Uterus (tissue), 4 donors: ENCODE measurements around the gene SLC5A3. TPM values are rescaled to one million over a fixed set of nuclear protein-coding genes. Genes with fewer than 3 reads are reported as not detected.

ENCODE experiments used
- DNase-seq, 2 donors: peaks; one replicate each; pipeline ENCODE4 v3.0.0-alpha.2; 2019 to 2020
- H3K27ac ChIP-seq, 2 donors: fragments of 200-600 bp; sonication (generic); 1 replicate in 1 of 2; 2 replicates in 1 of 2; pipeline ENCODE4 v1.5.1; 2016 to 2018
- H3K27me3 ChIP-seq, 2 donors: fragments of 200-600 bp; sonication (generic); one replicate each; pipeline ENCODE4 v1.5.1; 2018 to 2019; ENCODE audit warnings: control low read depth in 1 of 2
- H3K36me3 ChIP-seq, 2 donors: fragments of 200-600 bp; sonication (generic); one replicate each; pipeline ENCODE4 v1.5.1; 2019; ENCODE audit warnings: control low read depth in 1 of 2
- H3K4me1 ChIP-seq, 2 donors: fragments of 200-600 bp; sonication (generic); one replicate each; pipeline ENCODE4 v1.5.1; 2018 to 2019; ENCODE audit warnings: control low read depth in 1 of 2
- H3K4me3 ChIP-seq, 2 donors: fragments of 200-600 bp; sonication (generic); 1 replicate in 1 of 2; 2 replicates in 1 of 2; pipeline ENCODE4 v1.5.1; 2018 to 2019; ENCODE audit warnings: mild to moderate bottlenecking in 1 of 2
- H3K9me3 ChIP-seq, 2 donors: fragments of 200-600 bp; sonication (generic); one replicate each; pipeline ENCODE4 v1.5.1; 2019; ENCODE audit warnings: control low read depth in 1 of 2
- POLR2A ChIP-seq, 2 donors: fragments of 450-650 bp; IDR thresholded peaks; one replicate each; pipeline ENCODE4 v1.6.1; 2016; ENCODE audit warnings: antibody characterized with exemption in 2 of 2, mild to moderate bottlenecking in 1 of 2, moderate library complexity in 1 of 2
- intact Hi-C: fragments of 100-400 bp; cut with DNase I; formaldehyde crosslinking; loops from one replicate; pipeline ENCODE4 v1.15.1; 2023; ENCODE audit warnings: low total_unique reads
- total RNA-seq, 4 donors: library from RNA; depleted of rRNA in 3 of 4; stranded (reverse); fragments of >200 nt in 3 of 4; gene quantifications; one replicate each; pipeline versions ENCODE4 v1.1.0 to v1.2.4, GENCODE V29; 2014 to 2023
- TF ChIP-seq, protein P1 (sequence below), 4 experiments: fragments of 200-600 bp in 2 of 4; fragments of 450-650 bp in 2 of 4; sonication (generic) in 2 of 4; IDR thresholded peaks; one replicate each; pipeline ENCODE4 v1.5.1; 2016 to 2019; ENCODE audit warnings: antibody characterized with exemption in 4 of 4, mild to moderate bottlenecking in 2 of 4, moderate library complexity in 1 of 4
- donor health status: DM: yes; HTN: yes; CAD: no.

SLC5A3 gene
- total RNA-seq, 4 donors from 2014 or later = 10.2 to 76.2 (median 17.1) TPM

DNA sequence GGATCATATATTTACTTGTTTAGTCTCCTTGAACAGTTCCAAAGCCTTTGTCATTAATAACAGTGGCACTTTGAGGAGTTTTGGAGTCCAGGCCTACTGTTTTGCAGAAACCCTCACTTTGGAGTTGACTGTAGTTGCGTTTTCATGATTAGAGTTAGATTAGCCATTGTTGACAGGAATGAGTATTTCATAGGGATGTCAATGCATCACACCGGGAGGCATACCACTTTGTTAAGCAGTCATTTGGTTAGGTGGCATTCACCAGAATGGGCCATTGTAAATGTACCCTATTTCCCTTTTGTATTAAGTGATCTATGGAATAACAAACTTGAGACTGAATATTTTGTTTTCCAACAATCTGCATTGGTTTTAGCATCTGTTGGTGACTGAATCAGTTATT, 11.8 kb downstream of the SLC5A3 start:
- intact Hi-C loops = no loop called here
- H3K4me3 ChIP-seq = no peak overlapping the region
- no peaks in the 10 kb centered on the region for H3K36me3 ChIP-seq
- H3K4me1 ChIP-seq = peaks cover 0 to 6% of the 10 kb centered on the region in 2 donors
- TF ChIP-seq, protein P1, sequence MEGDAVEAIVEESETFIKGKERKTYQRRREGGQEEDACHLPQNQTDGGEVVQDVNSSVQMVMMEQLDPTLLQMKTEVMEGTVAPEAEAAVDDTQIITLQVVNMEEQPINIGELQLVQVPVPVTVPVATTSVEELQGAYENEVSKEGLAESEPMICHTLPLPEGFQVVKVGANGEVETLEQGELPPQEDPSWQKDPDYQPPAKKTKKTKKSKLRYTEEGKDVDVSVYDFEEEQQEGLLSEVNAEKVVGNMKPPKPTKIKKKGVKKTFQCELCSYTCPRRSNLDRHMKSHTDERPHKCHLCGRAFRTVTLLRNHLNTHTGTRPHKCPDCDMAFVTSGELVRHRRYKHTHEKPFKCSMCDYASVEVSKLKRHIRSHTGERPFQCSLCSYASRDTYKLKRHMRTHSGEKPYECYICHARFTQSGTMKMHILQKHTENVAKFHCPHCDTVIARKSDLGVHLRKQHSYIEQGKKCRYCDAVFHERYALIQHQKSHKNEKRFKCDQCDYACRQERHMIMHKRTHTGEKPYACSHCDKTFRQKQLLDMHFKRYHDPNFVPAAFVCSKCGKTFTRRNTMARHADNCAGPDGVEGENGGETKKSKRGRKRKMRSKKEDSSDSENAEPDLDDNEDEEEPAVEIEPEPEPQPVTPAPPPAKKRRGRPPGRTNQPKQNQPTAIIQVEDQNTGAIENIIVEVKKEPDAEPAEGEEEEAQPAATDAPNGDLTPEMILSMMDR (IDR thresholded peaks at IDR 0.05) = no peak
- no peak for TF ChIP-seq POLR2A (IDR thresholded peaks at IDR 0.05)
- H3K27ac ChIP-seq = no peak overlapping the region
- no peaks in the 10 kb centered on the region for H3K27me3 ChIP-seq
- DNase-seq = no peak
- H3K9me3 ChIP-seq = no peaks in the 10 kb centered on the region

DNA sequence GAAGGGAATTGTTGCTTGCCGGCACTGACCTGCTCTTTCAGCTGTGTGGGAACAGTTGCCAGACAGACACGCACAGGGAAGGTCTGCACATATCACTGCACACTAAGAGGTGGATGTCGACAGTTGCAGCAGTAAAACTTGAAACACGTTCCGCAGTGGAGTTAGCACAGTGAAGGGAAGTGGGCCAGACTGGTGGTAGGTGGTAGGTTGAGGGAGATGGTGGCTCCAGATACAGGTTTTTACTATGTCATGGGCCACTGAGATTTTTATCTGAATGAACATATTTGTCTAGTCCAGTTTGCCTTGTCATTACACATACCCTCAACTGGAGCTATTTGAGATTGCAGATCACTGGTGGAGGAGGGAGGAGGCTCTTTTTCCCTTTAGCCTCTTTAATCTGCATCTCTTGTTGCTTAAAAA, 13.5 kb downstream of the SLC5A3 start:
- no peak overlapping the region for H3K27ac ChIP-seq

DNA sequence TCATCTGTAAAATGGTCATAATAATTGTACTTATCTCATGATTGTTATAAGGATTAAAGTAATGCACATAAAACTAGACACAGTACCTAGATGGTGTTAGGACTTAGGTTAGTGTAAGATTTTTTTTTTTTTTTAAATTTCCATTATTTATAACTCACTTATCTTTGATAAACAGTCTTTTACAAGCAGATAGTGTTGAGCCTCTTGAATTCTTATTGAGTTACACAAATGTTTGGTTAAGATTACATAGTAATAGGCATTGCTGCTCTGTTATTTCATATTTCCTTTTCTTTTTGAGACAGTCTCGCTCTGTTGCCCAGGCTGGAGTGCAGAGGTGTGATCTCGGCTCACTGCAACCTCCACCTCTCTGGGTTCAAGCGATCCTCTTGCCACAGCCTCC, 15.4 kb downstream of the SLC5A3 start:
- Histone ChIP-seq H3K36me3 (no peaks in the 10 kb centered on the region), H3K27ac (no peak overlapping the region), H3K4me1 (peaks cover 0 to 4% of the 10 kb centered on the region in 2 donors), H3K9me3 (no peaks in the 10 kb centered on the region), H3K4me3 (no peak overlapping the region), H3K27me3 (no peaks in the 10 kb centered on the region)
- no peak for DNase-seq
- TF ChIP-seq, protein P1 (IDR thresholded peaks at IDR 0.05) = no peak
- no peak for TF ChIP-seq POLR2A (IDR thresholded peaks at IDR 0.05)
- intact Hi-C loops = no loop called here

More for the DNA sequence above, 13.5 kb downstream of the SLC5A3 start:
- no peaks in the 10 kb centered on the region for H3K36me3 ChIP-seq
- no peak for DNase-seq
- no peak overlapping the region for H3K4me3 ChIP-seq
- intact Hi-C loops = no loop called here
- H3K27me3 ChIP-seq = no peaks in the 10 kb centered on the region
- TF ChIP-seq POLR2A (IDR thresholded peaks at IDR 0.05) = no peak
- TF ChIP-seq, protein P1 (IDR thresholded peaks at IDR 0.05) = no peak
- no peaks in the 10 kb centered on the region for H3K9me3 ChIP-seq
- no peaks in the 10 kb centered on the region for H3K4me1 ChIP-seq

DNA sequence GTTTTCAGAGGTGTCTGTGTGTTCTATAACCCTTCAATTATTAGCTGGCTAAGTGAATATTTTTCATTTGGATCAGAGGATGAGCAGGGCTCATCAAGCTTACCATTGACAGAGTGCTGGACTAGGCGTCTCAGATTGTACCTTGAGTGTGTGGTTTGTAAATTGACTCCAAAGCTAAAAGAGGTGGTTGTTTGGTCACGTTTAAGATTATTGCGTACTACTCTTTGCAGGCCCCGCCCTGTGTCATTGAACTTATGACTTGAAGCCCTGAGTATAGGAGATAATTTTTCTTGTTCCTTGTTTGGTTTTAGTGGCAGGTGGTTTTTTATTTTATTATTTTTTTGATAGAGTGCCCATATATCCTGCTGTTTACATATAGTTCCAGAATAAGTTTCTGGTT, 17.7 kb downstream of the SLC5A3 start:
- DNase-seq = no peak
- intact Hi-C loops = no loop called here
- Histone ChIP-seq H3K4me3 (no peak overlapping the region), H3K27ac (no peak overlapping the region), H3K36me3 (no peaks in the 10 kb centered on the region), H3K9me3 (no peaks in the 10 kb centered on the region), H3K27me3 (no peaks in the 10 kb centered on the region), H3K4me1 (peaks cover 0 to 4% of the 10 kb centered on the region in 2 donors)
- TF ChIP-seq POLR2A (IDR thresholded peaks at IDR 0.05) = no peak
- TF ChIP-seq, protein P1 (IDR thresholded peaks at IDR 0.05) = no peak

DNA sequence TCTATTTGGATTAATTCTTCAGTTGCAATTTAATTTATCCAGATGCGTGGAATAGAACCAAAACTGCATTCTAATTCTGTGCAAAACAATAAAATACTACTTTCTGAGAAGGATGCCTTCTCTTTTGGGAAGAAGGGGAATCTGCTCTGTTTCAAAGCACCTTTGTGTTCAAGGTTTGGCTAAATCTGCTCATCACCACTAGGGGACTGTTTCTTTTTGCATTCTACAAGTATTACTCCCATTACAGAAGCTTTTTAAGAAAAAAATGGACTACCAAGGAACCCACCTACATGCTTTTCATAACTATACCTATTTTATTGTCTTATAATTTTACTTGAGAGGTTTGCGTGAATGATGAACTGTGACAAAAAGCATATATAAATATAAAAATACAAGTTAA, 18.2 kb downstream of the SLC5A3 start:
- intact Hi-C loops = no loop called here
- Histone ChIP-seq H3K27ac (no peak overlapping the region), H3K36me3 (no peaks in the 10 kb centered on the region), H3K4me1 (peaks cover 0 to 4% of the 10 kb centered on the region in 2 donors), H3K27me3 (no peaks in the 10 kb centered on the region), H3K9me3 (no peaks in the 10 kb centered on the region), H3K4me3 (no peak overlapping the region)
- TF ChIP-seq, protein P1 (IDR thresholded peaks at IDR 0.05) = peak in 3 of 4 experiments; percentile 10 to 28 (median 16)
- no peak for TF ChIP-seq POLR2A (IDR thresholded peaks at IDR 0.05)
- no peak for DNase-seq
